Breast epithelium (tissue), 3 donors: Measurements from ENCODE around the gene IDE.

Experiments used
- POLR2A ChIP-seq: fragments of 450-650 bp; IDR thresholded peaks from one replicate; pipeline ENCODE4 v1.6.1; 2016; ENCODE audit warnings: antibody characterized with exemption, mild to moderate bottlenecking, moderate library complexity
- POLR2AphosphoS5 ChIP-seq, 3 donors: sonication (generic); formaldehyde crosslinking; IDR thresholded peaks; one replicate each; pipeline ENCODE4 v1.6.1; 2017; ENCODE audit warnings: antibody characterized with exemption in 3 of 3
- TF ChIP-seq, protein P1 (sequence below), 3 donors: fragments of 450-650 bp; IDR thresholded peaks; one replicate each; pipeline ENCODE4 v1.5.1; 2016 to 2017; ENCODE audit warnings: antibody characterized with exemption in 3 of 3, mild to moderate bottlenecking in 3 of 3, moderate library complexity in 3 of 3

DNA sequence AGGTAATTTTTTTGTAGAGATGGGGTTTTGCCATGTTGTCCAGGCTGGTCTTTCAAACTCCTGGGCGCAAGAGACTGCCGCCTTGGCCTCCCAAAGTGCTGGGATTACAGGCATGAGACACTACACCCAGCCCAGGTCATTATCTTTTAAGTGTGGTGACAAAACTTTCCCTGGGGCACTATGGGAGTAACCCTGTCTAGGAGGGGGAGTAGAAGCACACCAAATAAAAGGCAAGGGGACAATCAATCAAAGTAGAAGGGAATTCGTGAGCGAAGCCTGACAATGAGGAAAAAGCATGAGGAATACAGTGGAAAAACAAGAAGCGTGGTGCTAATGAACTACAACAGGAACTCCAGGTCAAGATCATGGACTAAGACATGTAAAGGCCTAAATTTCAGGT is 31.4 kb downstream of the IDE start:
- TF ChIP-seq, protein P1, sequence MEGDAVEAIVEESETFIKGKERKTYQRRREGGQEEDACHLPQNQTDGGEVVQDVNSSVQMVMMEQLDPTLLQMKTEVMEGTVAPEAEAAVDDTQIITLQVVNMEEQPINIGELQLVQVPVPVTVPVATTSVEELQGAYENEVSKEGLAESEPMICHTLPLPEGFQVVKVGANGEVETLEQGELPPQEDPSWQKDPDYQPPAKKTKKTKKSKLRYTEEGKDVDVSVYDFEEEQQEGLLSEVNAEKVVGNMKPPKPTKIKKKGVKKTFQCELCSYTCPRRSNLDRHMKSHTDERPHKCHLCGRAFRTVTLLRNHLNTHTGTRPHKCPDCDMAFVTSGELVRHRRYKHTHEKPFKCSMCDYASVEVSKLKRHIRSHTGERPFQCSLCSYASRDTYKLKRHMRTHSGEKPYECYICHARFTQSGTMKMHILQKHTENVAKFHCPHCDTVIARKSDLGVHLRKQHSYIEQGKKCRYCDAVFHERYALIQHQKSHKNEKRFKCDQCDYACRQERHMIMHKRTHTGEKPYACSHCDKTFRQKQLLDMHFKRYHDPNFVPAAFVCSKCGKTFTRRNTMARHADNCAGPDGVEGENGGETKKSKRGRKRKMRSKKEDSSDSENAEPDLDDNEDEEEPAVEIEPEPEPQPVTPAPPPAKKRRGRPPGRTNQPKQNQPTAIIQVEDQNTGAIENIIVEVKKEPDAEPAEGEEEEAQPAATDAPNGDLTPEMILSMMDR (IDR thresholded peaks at IDR 0.05): no peak
- TF ChIP-seq POLR2A (no peak), POLR2AphosphoS5 (IDR thresholded peaks at IDR 0.05) (no peak)
